Ectodermal cell (in vitro differentiated cells): ENCODE data around the gene RYR1.

Experiments used
- H3K27ac ChIP-seq: 2 replicates; pipeline ENCODE4 v1.7.0; 2013; ENCODE audit warnings: mild to moderate bottlenecking, low read depth, low read length; ENCODE audit not compliant: insufficient read depth, poor library complexity, severe bottlenecking
- H3K27me3 ChIP-seq: 2 replicates; pipeline ENCODE4 v1.7.0; 2013; ENCODE audit warnings: mild to moderate bottlenecking, low read length; ENCODE audit not compliant: insufficient read depth, control insufficient read depth, poor library complexity, severe bottlenecking
- H3K36me3 ChIP-seq: one replicate; pipeline ENCODE4 v1.7.0; 2013; ENCODE audit warnings: low read length; ENCODE audit not compliant: control insufficient read depth, insufficient read depth
- H3K4me1 ChIP-seq: one replicate; pipeline ENCODE4 v1.7.0; 2013; ENCODE audit warnings: low read length; ENCODE audit not compliant: control insufficient read depth, insufficient read depth
- H3K4me3 ChIP-seq: 2 replicates; pipeline ENCODE4 v1.7.0; 2013; ENCODE audit warnings: low read depth, low read length, control low read depth; ENCODE audit not compliant: insufficient read depth
- H3K9me3 ChIP-seq: 2 replicates; pipeline ENCODE4 v1.7.0; 2013; ENCODE audit warnings: mild to moderate bottlenecking, low read length, moderate library complexity; ENCODE audit not compliant: control insufficient read depth
- WGBS, 2 experiments: methylation state at CpG; one replicate each; pipeline ENCODE4 v1.1.7; 2013; ENCODE audit warnings: missing lambda C conversion rate in 2 of 2; 5-methylcytosine and 5-hydroxymethylcytosine counted together

RYR1 gene

DNA sequence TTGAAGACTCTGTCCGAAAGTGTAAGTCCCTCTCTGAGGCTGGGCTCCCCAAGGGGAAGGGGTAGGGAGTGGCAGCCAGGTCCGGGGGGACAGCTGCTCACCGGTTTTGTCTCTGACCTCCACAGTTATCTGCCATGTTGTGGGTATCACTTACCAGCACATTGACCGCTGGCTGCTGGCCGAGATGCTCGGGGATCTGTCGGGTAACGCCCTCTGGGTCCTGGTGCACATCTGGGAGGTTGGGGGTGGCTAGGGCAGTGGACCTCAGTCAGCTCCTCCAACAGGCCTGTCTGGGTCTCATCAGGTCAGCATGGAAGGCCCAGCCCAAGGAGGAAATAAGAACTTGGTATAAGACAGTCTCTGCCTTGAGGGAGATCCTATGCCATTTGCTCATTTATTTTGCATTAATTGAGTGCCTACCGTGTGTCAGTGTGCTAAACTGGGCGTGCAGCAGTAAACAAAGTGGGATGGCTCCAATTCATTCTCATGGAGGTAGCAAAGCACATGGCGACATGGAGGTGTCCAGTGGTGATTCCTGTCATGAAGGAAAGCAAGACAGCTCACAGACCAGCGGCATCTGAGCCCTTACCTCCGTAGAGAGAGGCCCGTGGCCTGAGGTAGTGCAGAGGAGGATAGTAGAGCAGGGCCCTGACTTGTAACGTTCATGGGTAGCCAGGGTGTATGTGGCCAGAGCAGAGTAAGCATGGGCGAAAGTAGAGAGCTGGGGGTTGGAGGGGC, 199.2 kb downstream of the RYR1 start:
- H3K9me3 ChIP-seq: no peaks in the 10 kb centered on the region
- peaks cover 9% of the 10 kb centered on the region for H3K36me3 ChIP-seq

DNA sequence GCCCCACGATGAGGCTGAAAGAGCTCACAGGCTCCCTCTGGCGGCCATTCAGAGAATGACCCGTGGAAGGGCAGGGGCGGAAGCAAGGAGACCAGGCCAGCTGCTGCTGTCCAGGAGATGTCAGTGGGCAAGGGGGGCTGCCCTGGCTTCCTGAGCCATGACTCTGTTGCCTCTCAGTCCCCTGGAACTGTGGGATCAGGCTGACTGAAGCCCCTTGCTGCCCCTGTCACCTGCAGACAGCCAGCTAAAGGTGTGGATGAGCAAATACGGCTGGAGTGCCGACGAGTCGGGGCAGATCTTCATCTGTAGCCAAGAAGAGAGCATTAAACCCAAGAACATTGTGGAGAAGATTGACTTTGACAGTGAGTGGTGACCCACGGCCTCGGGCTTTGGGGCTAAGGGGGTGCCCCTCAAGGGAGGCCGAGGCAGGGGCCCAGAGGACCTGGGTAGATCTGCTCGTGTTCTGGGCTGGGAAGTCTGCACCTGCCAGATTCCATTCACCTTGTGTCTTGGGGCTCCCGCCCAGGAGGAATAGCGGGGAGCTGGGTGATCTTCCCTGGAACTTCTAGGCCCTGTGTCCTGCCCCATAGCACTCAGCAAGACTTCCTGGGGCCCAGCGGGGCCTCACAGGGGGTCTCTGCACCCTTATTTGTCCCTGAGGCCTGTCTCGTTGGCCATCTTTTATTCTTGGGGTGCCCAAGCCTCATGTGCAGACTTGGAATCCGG, 201.4 kb downstream of the RYR1 start:
- H3K36me3 ChIP-seq: peaks cover 4% of the 10 kb centered on the region
- no peaks in the 10 kb centered on the region for H3K27me3 ChIP-seq
- no peak overlapping the region for H3K4me3 ChIP-seq
- H3K9me3 ChIP-seq: no peaks in the 10 kb centered on the region
- 75 to 76% methylated on average over 17 of the region's 17 CpGs for WGBS, 2 experiments
- H3K27ac ChIP-seq: no peak overlapping the region
- H3K4me1 ChIP-seq: no peaks in the 10 kb centered on the region

More for the DNA sequence above, 199.2 kb downstream of the RYR1 start:
- Histone ChIP-seq H3K4me3 (no peak overlapping the region), H3K4me1 (no peaks in the 10 kb centered on the region), H3K27ac (no peak overlapping the region), H3K27me3 (no peaks in the 10 kb centered on the region)
- 97% methylated on average over 16 of the region's 16 CpGs for WGBS, 2 experiments

DNA sequence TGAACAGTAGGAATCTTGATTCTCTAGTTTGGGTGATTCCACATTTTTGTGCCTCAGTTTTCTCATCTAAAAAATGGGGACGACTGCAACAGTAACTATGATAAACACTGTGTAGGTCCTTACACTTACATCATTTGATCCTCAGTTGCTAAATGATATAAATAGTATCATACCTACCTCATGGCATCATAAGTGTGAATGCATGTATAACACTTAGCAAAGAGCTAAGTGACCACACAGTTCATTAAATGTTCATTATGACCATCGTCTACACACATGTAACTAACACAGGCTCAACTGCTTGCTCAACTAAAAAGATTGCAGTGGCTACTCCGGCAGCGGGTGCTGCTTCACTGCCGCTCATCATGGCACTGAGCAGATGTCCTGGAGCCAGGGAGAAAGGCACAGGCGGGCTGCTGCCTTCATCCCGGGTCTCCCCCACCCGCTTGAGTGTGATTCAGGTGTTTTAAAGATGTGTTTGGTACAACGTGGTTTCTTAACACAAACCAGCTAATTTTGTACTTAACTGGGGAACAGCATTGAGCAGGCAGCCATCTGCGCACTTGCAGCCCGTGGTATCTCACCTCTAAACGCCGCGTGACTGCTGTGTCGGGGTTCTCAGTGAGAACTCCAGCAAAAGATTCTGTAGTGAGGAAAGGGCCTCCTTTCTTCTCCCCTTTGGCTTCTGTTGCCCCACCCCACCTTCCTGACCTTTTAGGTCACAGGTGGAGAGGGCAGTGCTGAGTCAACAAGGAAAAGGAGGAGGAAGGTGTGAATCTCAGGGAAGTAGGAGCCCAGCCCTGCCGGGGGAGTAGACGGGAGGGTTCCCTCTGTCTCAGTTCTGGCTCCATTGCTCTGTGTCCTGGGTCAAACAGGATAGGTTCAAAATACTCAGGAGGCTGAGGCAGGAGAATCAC, 202.2 kb downstream of the RYR1 start:
- 95 to 96% methylated on average over 17 of the region's 17 CpGs for WGBS, 2 experiments
- Histone ChIP-seq H3K27me3 (no peaks in the 10 kb centered on the region), H3K4me3 (no peak overlapping the region), H3K9me3 (no peaks in the 10 kb centered on the region), H3K4me1 (no peaks in the 10 kb centered on the region), H3K27ac (no peak overlapping the region), H3K36me3 (peaks cover under 1% of the 10 kb centered on the region)
